Trophoblast cell (in vitro differentiated cells and primary cell): Measurements from ENCODE around the gene HOATZ.

ENCODE experiments used
- DNase-seq, 2 donors: peaks; one replicate each; pipeline ENCODE4 v3.0.0-alpha.2; 2016
- H2AFZ ChIP-seq: 2 replicates; pipeline ENCODE4 v1.6.1; 2013; ENCODE audit warnings: low read length, moderate library complexity, mild to moderate bottlenecking; ENCODE audit not compliant: insufficient read depth, poor library complexity
- H2AK5ac ChIP-seq: 2 replicates; pipeline ENCODE4 v1.6.1; 2013; ENCODE audit warnings: mild to moderate bottlenecking, low read length
- H2BK120ac ChIP-seq: 2 replicates; pipeline ENCODE4 v1.6.1; 2013; ENCODE audit warnings: low read length, mild to moderate bottlenecking, moderate library complexity; ENCODE audit not compliant: insufficient read depth, poor library complexity
- H2BK12ac ChIP-seq: 2 replicates; pipeline ENCODE4 v1.6.1; 2013; ENCODE audit warnings: mild to moderate bottlenecking, low read length, moderate library complexity
- H2BK5ac ChIP-seq: 2 replicates; pipeline ENCODE4 v1.6.1; 2013; ENCODE audit warnings: low read length, low read depth, moderate library complexity, mild to moderate bottlenecking; ENCODE audit not compliant: poor library complexity
- H3K14ac ChIP-seq: 2 replicates; pipeline ENCODE4 v1.6.1; 2013; ENCODE audit warnings: mild to moderate bottlenecking, low read length
- H3K18ac ChIP-seq: 2 replicates; pipeline ENCODE4 v1.6.1; 2013; ENCODE audit warnings: mild to moderate bottlenecking, low read length
- H3K23ac ChIP-seq: 2 replicates; pipeline ENCODE4 v1.6.1; 2013; ENCODE audit warnings: low read length
- H3K27ac ChIP-seq: 2 replicates; pipeline ENCODE4 v1.5.1; 2013; ENCODE audit warnings: low read depth, mild to moderate bottlenecking, inconsistent platforms, low read length, moderate library complexity
- H3K27me3 ChIP-seq: 2 replicates; pipeline ENCODE4 v1.6.1; 2013; ENCODE audit warnings: inconsistent platforms, mild to moderate bottlenecking, low read length, moderate library complexity; ENCODE audit not compliant: insufficient read depth
- H3K36me3 ChIP-seq, 2 experiments: 1 replicate in 1 of 2; 2 replicates in 1 of 2; pipeline ENCODE4 v1.6.1; 2013; ENCODE audit warnings: low read length in 2 of 2, mild to moderate bottlenecking in 2 of 2, moderate library complexity in 1 of 2; ENCODE audit not compliant: insufficient read depth in 2 of 2, control insufficient read depth in 1 of 2
- H3K4ac ChIP-seq: 2 replicates; pipeline ENCODE4 v1.6.1; 2013; ENCODE audit warnings: low read depth, mild to moderate bottlenecking, low read length, moderate library complexity
- H3K4me1 ChIP-seq, 2 experiments: 1 replicate in 1 of 2; 2 replicates in 1 of 2; pipeline ENCODE4 v1.6.1; 2013; ENCODE audit warnings: low read length in 2 of 2, mild to moderate bottlenecking in 2 of 2, moderate library complexity in 1 of 2; ENCODE audit not compliant: insufficient read depth in 2 of 2, control insufficient read depth in 1 of 2
- H3K4me2 ChIP-seq: 2 replicates; pipeline ENCODE4 v1.6.1; 2013; ENCODE audit warnings: inconsistent platforms, mild to moderate bottlenecking, low read length, moderate library complexity
- H3K4me3 ChIP-seq: 2 replicates; pipeline ENCODE4 v1.5.1; 2013; ENCODE audit warnings: mild to moderate bottlenecking, low read depth, low read length, inconsistent platforms
- H3K79me1 ChIP-seq: one replicate; pipeline ENCODE4 v1.6.1; 2013; ENCODE audit warnings: low read length
- H3K79me2 ChIP-seq: 2 replicates; pipeline ENCODE4 v1.6.1; 2013; ENCODE audit warnings: low read length, mild to moderate bottlenecking; ENCODE audit not compliant: control insufficient read depth, insufficient read depth, poor library complexity
- H3K9ac ChIP-seq: 2 replicates; pipeline ENCODE4 v1.6.1; 2013; ENCODE audit warnings: mild to moderate bottlenecking, low read length
- H3K9me3 ChIP-seq: 2 replicates; pipeline ENCODE4 v1.6.1; 2013; ENCODE audit warnings: low read depth, mild to moderate bottlenecking, control low read depth, inconsistent platforms, low read length; ENCODE audit not compliant: insufficient read depth
- H4K12ac ChIP-seq: 2 replicates; pipeline ENCODE4 v1.6.1; 2013; ENCODE audit warnings: low read depth, mild to moderate bottlenecking, low read length, moderate library complexity
- H4K8ac ChIP-seq: 2 replicates; pipeline ENCODE4 v1.6.1; 2013; ENCODE audit warnings: low read depth, mild to moderate bottlenecking, low read length, moderate library complexity
- H4K91ac ChIP-seq: one replicate; pipeline ENCODE4 v1.6.1; 2013; ENCODE audit warnings: low read depth, mild to moderate bottlenecking, low read length, moderate library complexity
- WGBS: extraction: QIAGEN DNeasy Blood & Tissue Kit; methylation state at CpG from one replicate; pipeline ENCODE4 v1.1.7; 2013; ENCODE audit warnings: missing lambda C conversion rate; ENCODE audit not compliant: insufficient read length, insufficient coverage; ENCODE audit errors: extremely low coverage; 5-methylcytosine and 5-hydroxymethylcytosine counted together

The HOATZ gene

GRCh38 chr11:111561791-111562325, 47.3 kb downstream of the HOATZ start:
- Histone ChIP-seq H3K79me2 (no peaks in the 10 kb centered on the region), H4K12ac (no peak overlapping the region), H2AK5ac (no peak overlapping the region), H3K4me1 (no peaks in the 10 kb centered on the region), H3K9me3 (no peaks in the 10 kb centered on the region), H3K23ac (no peak overlapping the region), H2BK5ac (no peak overlapping the region), H3K4me2 (no peak overlapping the region), H2BK120ac (no peak overlapping the region), H2BK12ac (no peak overlapping the region), H3K27ac (no peak overlapping the region), H3K4ac (no peak overlapping the region), H3K79me1 (no peaks in the 10 kb centered on the region), H3K36me3 (peaks cover 13 to 34% of the 10 kb centered on the region in 2 experiments), H3K14ac (no peak overlapping the region), H3K18ac (no peak overlapping the region), H3K4me3 (no peak overlapping the region), H4K91ac (no peak overlapping the region), H2AFZ (no peak overlapping the region), H4K8ac (no peak overlapping the region), H3K27me3 (no peaks in the 10 kb centered on the region), H3K9ac (no peak overlapping the region)
- DNase-seq: peak; percentile 63 to 77
- WGBS: no CpG with 5 or more reads among the region's 3 CpGs

DNA sequence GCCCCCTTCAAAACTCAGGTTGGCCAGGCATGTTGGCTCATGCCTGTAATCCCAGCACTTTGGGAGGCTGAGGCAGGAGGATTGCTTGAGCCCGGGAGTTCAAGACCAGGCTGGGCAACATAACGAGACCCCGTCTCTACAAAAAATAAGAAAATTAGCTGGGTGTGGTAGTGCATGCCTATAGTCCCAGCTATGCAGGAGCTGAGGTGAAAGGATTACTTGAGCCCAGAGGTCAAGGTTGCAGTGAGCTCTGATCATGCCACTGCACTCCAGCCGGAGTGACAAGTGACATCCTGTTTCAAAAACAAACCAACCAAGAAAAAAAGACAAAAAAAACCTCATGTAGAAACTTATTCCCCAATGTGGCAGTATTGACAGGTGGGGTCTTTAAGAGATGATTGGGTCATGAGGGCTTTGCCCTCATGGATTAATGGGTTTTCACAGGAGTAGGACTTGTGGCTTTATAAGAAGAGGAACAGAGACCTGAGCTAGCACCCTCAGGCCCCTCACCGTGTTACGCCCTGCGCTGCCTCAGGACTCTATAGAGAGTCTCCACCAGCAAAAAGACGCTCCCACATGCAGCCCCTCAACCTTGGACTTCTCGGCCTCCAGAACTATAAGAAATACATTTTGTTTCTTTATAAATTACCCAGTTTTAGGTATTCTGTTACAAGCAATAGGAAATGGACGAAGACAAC, 48.3 kb downstream of the HOATZ start:
- WGBS: no CpG with 5 or more reads among the region's 10 CpGs
- Histone ChIP-seq H3K27me3 (no peaks in the 10 kb centered on the region), H3K14ac (no peak overlapping the region), H2BK5ac (no peak overlapping the region), H3K79me2 (no peaks in the 10 kb centered on the region), H3K4me2 (no peak overlapping the region), H3K4ac (no peak overlapping the region), H3K79me1 (no peaks in the 10 kb centered on the region), H2AK5ac (no peak overlapping the region), H3K4me1 (no peaks in the 10 kb centered on the region), H3K9ac (no peak overlapping the region), H3K27ac (no peak overlapping the region), H3K23ac (no peak overlapping the region), H4K8ac (no peak overlapping the region), H2BK12ac (no peak overlapping the region), H4K91ac (no peak overlapping the region), H2BK120ac (no peak overlapping the region), H4K12ac (no peak overlapping the region), H3K4me3 (no peak overlapping the region), H3K36me3 (peaks cover 13 to 27% of the 10 kb centered on the region in 2 experiments), H3K9me3 (no peaks in the 10 kb centered on the region), H2AFZ (no peak overlapping the region), H3K18ac (no peak overlapping the region)
- DNase-seq: no peak

DNA sequence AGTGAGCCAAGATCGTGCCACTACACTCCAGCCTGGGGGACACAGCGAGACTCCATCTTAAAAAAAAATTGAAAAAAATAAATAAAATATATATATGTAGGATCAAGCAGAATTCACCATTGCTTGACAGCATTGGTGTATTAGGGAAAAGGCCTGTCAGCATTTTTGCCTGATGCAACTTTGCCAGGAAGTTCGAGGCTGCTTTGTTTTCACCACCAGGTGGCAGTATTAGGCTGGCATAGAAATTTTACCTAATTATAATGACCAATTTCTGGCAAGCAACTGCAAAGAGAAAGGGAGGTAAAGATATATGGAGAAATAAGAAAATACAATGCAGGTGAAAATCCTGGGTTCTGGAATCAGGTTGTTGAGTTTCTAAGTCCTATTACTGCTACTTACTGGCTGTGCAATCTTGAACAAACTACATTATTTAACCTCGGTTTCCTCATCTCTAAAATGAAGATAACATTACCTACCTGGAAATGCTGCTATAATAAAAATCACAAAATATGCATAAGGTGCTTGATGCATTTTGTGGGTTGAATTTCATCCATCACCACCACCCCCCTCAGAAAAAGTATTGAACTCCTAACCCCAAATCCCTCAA, 50.6 kb downstream of the HOATZ start:
- Histone ChIP-seq H2BK120ac (no peak overlapping the region), H3K4me3 (no peak overlapping the region), H3K18ac (no peak overlapping the region), H3K14ac (no peak overlapping the region), H3K27ac (no peak overlapping the region), H4K12ac (no peak overlapping the region), H3K9me3 (no peaks in the 10 kb centered on the region), H2BK5ac (no peak overlapping the region), H2AFZ (no peak overlapping the region), H3K79me2 (no peaks in the 10 kb centered on the region), H2AK5ac (no peak overlapping the region), H3K9ac (no peak overlapping the region), H3K4me1 (no peaks in the 10 kb centered on the region), H3K4ac (no peak overlapping the region), H4K91ac (no peak overlapping the region), H3K23ac (no peak overlapping the region), H4K8ac (no peak overlapping the region), H3K79me1 (no peaks in the 10 kb centered on the region), H3K36me3 (peaks cover 6 to 19% of the 10 kb centered on the region in 2 experiments), H2BK12ac (no peak overlapping the region), H3K27me3 (no peaks in the 10 kb centered on the region), H3K4me2 (no peak overlapping the region)
- WGBS: no CpG with 5 or more reads among the region's 4 CpGs
- peak; percentile 74 to 95 for DNase-seq

DNA sequence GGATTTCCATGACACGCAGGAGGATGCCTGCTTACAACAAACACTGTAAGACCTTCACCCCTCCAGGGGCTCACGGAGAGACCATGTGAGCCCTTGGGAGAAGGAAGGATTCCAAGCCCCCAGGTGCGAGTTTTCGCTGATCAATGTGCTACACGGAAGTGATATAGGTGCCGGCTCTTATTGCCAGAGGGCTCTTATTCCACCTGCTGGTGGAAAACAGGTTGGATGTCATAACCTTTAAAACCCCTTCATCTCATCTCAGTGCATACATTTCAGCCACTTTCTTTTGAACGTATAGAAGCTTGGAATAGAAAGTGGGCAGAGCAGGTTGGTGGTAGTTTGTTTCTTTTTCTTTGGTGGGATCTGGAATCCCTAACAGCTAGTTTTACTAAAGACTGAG, 51.7 kb downstream of the HOATZ start:
- H3K4ac ChIP-seq: no peak overlapping the region
- H3K4me3 ChIP-seq: no peak overlapping the region
- no peaks in the 10 kb centered on the region for H3K4me1 ChIP-seq
- no peaks in the 10 kb centered on the region for H3K79me2 ChIP-seq
- H3K27ac ChIP-seq: no peak overlapping the region
- no peak overlapping the region for H2BK12ac ChIP-seq
- H3K27me3 ChIP-seq: no peaks in the 10 kb centered on the region
- no peak overlapping the region for H2BK120ac ChIP-seq
- H2AFZ ChIP-seq: no peak overlapping the region
- no peaks in the 10 kb centered on the region for H3K79me1 ChIP-seq
- no peak overlapping the region for H3K4me2 ChIP-seq
- no peak overlapping the region for H4K91ac ChIP-seq
- no peak overlapping the region for H3K9ac ChIP-seq
- WGBS: no CpG with 5 or more reads among the region's 7 CpGs
- no peaks in the 10 kb centered on the region for H3K9me3 ChIP-seq
- H3K36me3 ChIP-seq: peaks cover 0 to 11% of the 10 kb centered on the region in 2 experiments
- H4K8ac ChIP-seq: no peak overlapping the region
- H3K14ac ChIP-seq: no peak overlapping the region
- peak in 1 of 2 donors; percentile 41 for DNase-seq
- no peak overlapping the region for H3K18ac ChIP-seq
- H3K23ac ChIP-seq: no peak overlapping the region
- H2AK5ac ChIP-seq: no peak overlapping the region
- H2BK5ac ChIP-seq: no peak overlapping the region
- no peak overlapping the region for H4K12ac ChIP-seq
